Activated CD4-positive, alpha-beta memory T cell treated with anti-CD3 and anti-CD28 coated beads for 36 hours (primary cell): ENCODE data around the gene SYCP2. TPM values are rescaled to one million over a fixed set of nuclear protein-coding genes. Genes with fewer than 3 reads are reported as not detected.

Experiments
- CTCF ChIA-PET: fragments of 350-600 bp; sonication (Branson Sonifier 250); formaldehyde crosslinking; loops from one replicate; lab custom pipeline; 2021; ENCODE audit warnings: antibody characterized with exemption, inconsistent platforms; lab: Charles Lee
- POLR2A ChIA-PET: fragments of 350-600 bp; sonication (Branson Sonifier 250); formaldehyde crosslinking; loops from one replicate; lab custom pipeline; 2021; ENCODE audit warnings: antibody characterized with exemption; lab: Charles Lee
- DNase-seq: peaks from one replicate; pipeline ENCODE4 v3.0.0-alpha.2; 2020
- H3K27ac Mint-ChIP-seq: one replicate; pipeline ENCODE4 v1.8.0; 2021; ENCODE audit warnings: mixed read lengths
- H3K27me3 Mint-ChIP-seq: one replicate; pipeline ENCODE4 v1.8.0; 2021; ENCODE audit warnings: mixed read lengths
- H3K36me3 Mint-ChIP-seq: one replicate; pipeline ENCODE4 v1.8.0; 2021; ENCODE audit warnings: mixed read lengths
- H3K4me1 Mint-ChIP-seq: one replicate; pipeline ENCODE4 v1.8.0; 2021; ENCODE audit warnings: low read depth, mixed read lengths
- H3K4me3 Mint-ChIP-seq: one replicate; pipeline ENCODE4 v1.8.0; 2021; ENCODE audit warnings: mild to moderate bottlenecking, mixed read lengths
- H3K9me3 Mint-ChIP-seq: one replicate; pipeline ENCODE4 v1.8.0; 2021; ENCODE audit warnings: mixed read lengths
- intact Hi-C: fragments of 100-400 bp; cut with micrococcal nuclease; formaldehyde crosslinking; loops from one replicate; pipeline ENCODE4 v1.15.1; 2023
- total RNA-seq, 2 experiments: library from RNA; stranded (reverse); gene quantifications; one replicate each; pipeline ENCODE4 v1.2.3, GENCODE V29; 2021

The SYCP2 gene
- total RNA-seq, 2 experiments from 2014 or later = 3.1 to 3.9 TPM

GRCh38 chr20:59932616-59933295 lies 681 bp downstream of the SYCP2 start:
- H3K27me3 Mint-ChIP-seq = no peaks in the 10 kb centered on the region
- no peaks in the 10 kb centered on the region for H3K9me3 Mint-ChIP-seq
- intact Hi-C loops = no loop called here
- no peaks in the 10 kb centered on the region for H3K36me3 Mint-ChIP-seq
- ChIA-PET POLR2A (no interaction called here), CTCF (no interaction called here)
- no peak for DNase-seq
- H3K4me3 Mint-ChIP-seq = peak overlapping the region; percentile 46
- H3K4me1 Mint-ChIP-seq = peaks cover 19% of the 10 kb centered on the region
- H3K27ac Mint-ChIP-seq = no peak overlapping the region

GRCh38 chr20:59931511-59932312 lies 1.7 kb downstream of the SYCP2 start:
- peak overlapping the region; percentile 3 for H3K4me3 Mint-ChIP-seq
- intact Hi-C loops = no loop called here
- ChIA-PET CTCF (interaction anchor here (1.1 to 1.2 kb wide), 2 partner anchors 8 to 17 kb away, joined by 3 to 4 read pairs; partner anchors contain the start of genes FAM217B and PPP1R3D), POLR2A (no interaction called here)
- H3K27ac Mint-ChIP-seq = peak overlapping the region; percentile 41
- H3K36me3 Mint-ChIP-seq = no peaks in the 10 kb centered on the region
- H3K9me3 Mint-ChIP-seq = no peaks in the 10 kb centered on the region
- no peak for DNase-seq
- H3K27me3 Mint-ChIP-seq = no peaks in the 10 kb centered on the region
- peaks cover 13% of the 10 kb centered on the region for H3K4me1 Mint-ChIP-seq

GRCh38 chr20:59925899-59926298 lies 7.5 kb downstream of the SYCP2 start:
- Mint-ChIP-seq H3K9me3 (no peaks in the 10 kb centered on the region), H3K27me3 (no peaks in the 10 kb centered on the region), H3K4me3 (no peak overlapping the region), H3K27ac (no peak overlapping the region), H3K4me1 (no peaks in the 10 kb centered on the region), H3K36me3 (no peaks in the 10 kb centered on the region)
- CTCF ChIA-PET = interaction anchor here (1.1 to 1.2 kb wide), 2 partner anchors 8 to 10 kb away, joined by 3 to 6 read pairs; partner anchors contain the start of gene SYCP2
- no peak for DNase-seq
- intact Hi-C loops = no loop called here
- POLR2A ChIA-PET = no interaction called here

GRCh38 chr20:59925359-59925758 lies 8.1 kb downstream of the SYCP2 start:
- CTCF ChIA-PET = interaction anchor here (1.1 to 1.2 kb wide), 2 partner anchors 9 to 11 kb away, joined by 3 to 6 read pairs; partner anchors contain the start of gene SYCP2
- H3K27ac Mint-ChIP-seq = no peak overlapping the region
- POLR2A ChIA-PET = no interaction called here
- intact Hi-C loops = no loop called here
- no peaks in the 10 kb centered on the region for H3K9me3 Mint-ChIP-seq
- no peak overlapping the region for H3K4me3 Mint-ChIP-seq
- H3K27me3 Mint-ChIP-seq = no peaks in the 10 kb centered on the region
- H3K36me3 Mint-ChIP-seq = no peaks in the 10 kb centered on the region
- H3K4me1 Mint-ChIP-seq = no peaks in the 10 kb centered on the region
- no peak for DNase-seq

GRCh38 chr20:59923514-59923913 lies 9.9 kb downstream of the SYCP2 start:
- no peaks in the 10 kb centered on the region for H3K9me3 Mint-ChIP-seq
- H3K27ac Mint-ChIP-seq = no peak overlapping the region
- intact Hi-C loops = no loop called here
- DNase-seq = no peak
- H3K4me1 Mint-ChIP-seq = no peaks in the 10 kb centered on the region
- H3K27me3 Mint-ChIP-seq = no peaks in the 10 kb centered on the region
- ChIA-PET POLR2A (no interaction called here), CTCF (interaction anchor here (1.1 kb wide), 1 partner anchor 11 kb away, joined by 5 read pairs; no protein-coding TSS in a partner anchor)
- H3K36me3 Mint-ChIP-seq = no peaks in the 10 kb centered on the region
- no peak overlapping the region for H3K4me3 Mint-ChIP-seq

GRCh38 chr20:59920944-59921343 lies 12.5 kb downstream of the SYCP2 start:
- Mint-ChIP-seq H3K4me1 (no peaks in the 10 kb centered on the region), H3K4me3 (no peak overlapping the region), H3K27me3 (no peaks in the 10 kb centered on the region), H3K27ac (no peak overlapping the region), H3K36me3 (peaks cover 2% of the 10 kb centered on the region), H3K9me3 (no peaks in the 10 kb centered on the region)
- POLR2A ChIA-PET = no interaction called here
- CTCF ChIA-PET = no interaction called here
- intact Hi-C loops = no loop called here
- no peak for DNase-seq

- intact Hi-C loops = no loop called here
- CTCF ChIA-PET = no interaction called here
- H3K4me3 Mint-ChIP-seq = no peak overlapping the region
- no peaks in the 10 kb centered on the region for H3K36me3 Mint-ChIP-seq
- no peaks in the 10 kb centered on the region for H3K9me3 Mint-ChIP-seq
- POLR2A ChIA-PET = no interaction called here
- no peak overlapping the region for H3K27ac Mint-ChIP-seq
- no peak for DNase-seq
- no peaks in the 10 kb centered on the region for H3K4me1 Mint-ChIP-seq
- H3K27me3 Mint-ChIP-seq = no peaks in the 10 kb centered on the region
Measured at GRCh38 chr20:59912609-59913008, 20.8 kb downstream of the SYCP2 start.

GRCh38 chr20:59911041-59911440 lies 22.4 kb downstream of the SYCP2 start:
- DNase-seq = no peak
- Mint-ChIP-seq H3K9me3 (no peaks in the 10 kb centered on the region), H3K4me3 (no peak overlapping the region), H3K27me3 (no peaks in the 10 kb centered on the region), H3K4me1 (no peaks in the 10 kb centered on the region), H3K27ac (no peak overlapping the region), H3K36me3 (no peaks in the 10 kb centered on the region)
- intact Hi-C loops = no loop called here
- ChIA-PET POLR2A (no interaction called here), CTCF (interaction anchor here (1.0 to 2.3 kb wide), 2 partner anchors 24 to 29 kb away, joined by 3 to 9 read pairs; partner anchors contain the start of genes FAM217B and PPP1R3D)

GRCh38 chr20:59908855-59909254 lies 24.6 kb downstream of the SYCP2 start:
- Mint-ChIP-seq H3K4me1 (no peaks in the 10 kb centered on the region), H3K27ac (no peak overlapping the region), H3K4me3 (no peak overlapping the region), H3K9me3 (no peaks in the 10 kb centered on the region), H3K36me3 (no peaks in the 10 kb centered on the region), H3K27me3 (no peaks in the 10 kb centered on the region)
- DNase-seq = no peak
- CTCF ChIA-PET = no interaction called here
- POLR2A ChIA-PET = no interaction called here
- intact Hi-C loops = no loop called here

GRCh38 chr20:59903621-59904020 lies 29.8 kb downstream of the SYCP2 start:
- no peak overlapping the region for H3K27ac Mint-ChIP-seq
- no peak overlapping the region for H3K4me3 Mint-ChIP-seq
- H3K4me1 Mint-ChIP-seq = no peaks in the 10 kb centered on the region
- POLR2A ChIA-PET = no interaction called here
- H3K27me3 Mint-ChIP-seq = no peaks in the 10 kb centered on the region
- intact Hi-C loops = no loop called here
- no peak for DNase-seq
- H3K36me3 Mint-ChIP-seq = no peaks in the 10 kb centered on the region
- no peaks in the 10 kb centered on the region for H3K9me3 Mint-ChIP-seq
- CTCF ChIA-PET = no interaction called here

- no peaks in the 10 kb centered on the region for H3K4me1 Mint-ChIP-seq
- H3K4me3 Mint-ChIP-seq = no peak overlapping the region
- no peaks in the 10 kb centered on the region for H3K9me3 Mint-ChIP-seq
- no peak overlapping the region for H3K27ac Mint-ChIP-seq
- H3K27me3 Mint-ChIP-seq = no peaks in the 10 kb centered on the region
- H3K36me3 Mint-ChIP-seq = peaks cover 3% of the 10 kb centered on the region
- POLR2A ChIA-PET = no interaction called here
- intact Hi-C loops = no loop called here
- no peak for DNase-seq
- CTCF ChIA-PET = no interaction called here
Measured at GRCh38 chr20:59902470-59902869, 31.0 kb downstream of the SYCP2 start.

- intact Hi-C loops = no loop called here
- peaks cover 5% of the 10 kb centered on the region for H3K36me3 Mint-ChIP-seq
- H3K9me3 Mint-ChIP-seq = no peaks in the 10 kb centered on the region
- H3K27ac Mint-ChIP-seq = no peak overlapping the region
- peaks cover 3% of the 10 kb centered on the region for H3K4me1 Mint-ChIP-seq
- DNase-seq = no peak
- CTCF ChIA-PET = no interaction called here
- no peak overlapping the region for H3K4me3 Mint-ChIP-seq
- POLR2A ChIA-PET = no interaction called here
- H3K27me3 Mint-ChIP-seq = no peaks in the 10 kb centered on the region
Measured at GRCh38 chr20:59895908-59896307, 37.5 kb downstream of the SYCP2 start.
